Mesenchymal stem cell (in vitro differentiated cells and primary cell): ENCODE results near the gene GJD2. TPM values are rescaled to one million over a fixed set of nuclear protein-coding genes. Genes with fewer than 3 reads are reported as not detected.

Experiments used
- DNase-seq: peaks from one replicate; pipeline ENCODE4 v3.0.0-alpha.2; 2013
- H2AFZ ChIP-seq: one replicate; pipeline ENCODE4 v1.6.1; 2013; ENCODE audit warnings: low read depth, mild to moderate bottlenecking, control low read depth, inconsistent platforms, low read length, moderate library complexity
- H2AK5ac ChIP-seq: 2 replicates; pipeline ENCODE4 v1.6.1; 2013; ENCODE audit warnings: low read length, moderate library complexity, mild to moderate bottlenecking, inconsistent platforms; ENCODE audit not compliant: severe bottlenecking
- H2BK120ac ChIP-seq: one replicate; pipeline ENCODE4 v1.6.1; 2013; ENCODE audit warnings: low read depth, mild to moderate bottlenecking, inconsistent platforms, low read length, moderate library complexity
- H2BK12ac ChIP-seq, 2 experiments: one replicate each; pipeline ENCODE4 v1.6.1; 2013; ENCODE audit warnings: inconsistent platforms in 2 of 2, low read length in 2 of 2, mild to moderate bottlenecking in 2 of 2, moderate library complexity in 2 of 2, control low read depth in 1 of 2
- H2BK15ac ChIP-seq: one replicate; pipeline ENCODE4 v1.6.1; 2013; ENCODE audit warnings: mild to moderate bottlenecking, low read depth, inconsistent platforms; ENCODE audit not compliant: poor library complexity, severe bottlenecking
- H2BK5ac ChIP-seq: 2 replicates; pipeline ENCODE4 v1.6.1; 2013; ENCODE audit warnings: low read depth, mild to moderate bottlenecking, low read length, control low read depth, inconsistent platforms; ENCODE audit not compliant: poor library complexity, severe bottlenecking
- H3K14ac ChIP-seq, 2 experiments: one replicate each; pipeline ENCODE4 v1.6.1; 2013; ENCODE audit warnings: inconsistent platforms in 2 of 2, low read length in 2 of 2, control low read depth in 1 of 2, mild to moderate bottlenecking in 1 of 2, moderate library complexity in 1 of 2
- H3K18ac ChIP-seq, 2 experiments: one replicate each; pipeline ENCODE4 v1.6.1; 2013; ENCODE audit warnings: inconsistent platforms in 2 of 2, low read length in 2 of 2, control low read depth in 1 of 2, low read depth in 1 of 2, mild to moderate bottlenecking in 1 of 2
- H3K23ac ChIP-seq, 2 experiments: one replicate each; pipeline ENCODE4 v1.6.1; 2013; ENCODE audit warnings: inconsistent platforms in 2 of 2, low read length in 2 of 2, mild to moderate bottlenecking in 2 of 2, moderate library complexity in 2 of 2, control low read depth in 1 of 2
- H3K27ac ChIP-seq: 2 replicates; pipeline ENCODE4 v1.5.1; 2013; ENCODE audit warnings: mild to moderate bottlenecking, moderate library complexity, low read length, control low read depth, inconsistent platforms; ENCODE audit not compliant: poor library complexity, severe bottlenecking
- H3K27me3 ChIP-seq, 2 experiments: 2 replicates each; pipeline versions ENCODE4 v1.6.1 to v1.7.0; 2013; ENCODE audit warnings: low read length in 2 of 2, mild to moderate bottlenecking in 2 of 2, moderate library complexity in 2 of 2, control low read depth in 1 of 2, inconsistent platforms in 1 of 2; ENCODE audit not compliant: control insufficient read depth in 1 of 2, insufficient read depth in 1 of 2
- H3K36me3 ChIP-seq, 2 experiments: 2 replicates each; pipeline versions ENCODE4 v1.6.1 to v1.7.0; 2013; ENCODE audit warnings: low read length in 2 of 2, control low read depth in 1 of 2, inconsistent platforms in 1 of 2, low read depth in 1 of 2, mild to moderate bottlenecking in 1 of 2; ENCODE audit not compliant: insufficient read depth in 2 of 2, control insufficient read depth in 1 of 2
- H3K4ac ChIP-seq, 2 experiments: one replicate each; pipeline ENCODE4 v1.6.1; 2013; ENCODE audit warnings: inconsistent platforms in 2 of 2, low read length in 2 of 2, mild to moderate bottlenecking in 2 of 2, moderate library complexity in 2 of 2, control low read depth in 1 of 2, low read depth in 1 of 2
- H3K4me1 ChIP-seq: 2 replicates; pipeline ENCODE4 v1.6.1; 2013; ENCODE audit warnings: low read depth, low read length, control low read depth; ENCODE audit not compliant: control insufficient read depth, insufficient read depth
- H3K4me2 ChIP-seq: 2 replicates; pipeline ENCODE4 v1.6.1; 2013; ENCODE audit warnings: low read length, mild to moderate bottlenecking, inconsistent platforms; ENCODE audit not compliant: poor library complexity, severe bottlenecking
- H3K4me3 ChIP-seq, 2 experiments: 2 replicates each; pipeline versions ENCODE4 v1.5.1 to v1.7.0; 2013; ENCODE audit warnings: low read length in 2 of 2, mild to moderate bottlenecking in 2 of 2, control low read depth in 1 of 2, low read depth in 1 of 2; ENCODE audit not compliant: insufficient read depth in 1 of 2
- H3K79me1 ChIP-seq: replicated peaks from 2 replicates; pipeline ENCODE4 v1.6.1; 2013; ENCODE audit warnings: mild to moderate bottlenecking, control low read depth, low read length, inconsistent platforms; ENCODE audit not compliant: poor library complexity, severe bottlenecking
- H3K9ac ChIP-seq: 2 replicates; pipeline ENCODE4 v1.7.0; 2013; ENCODE audit warnings: mild to moderate bottlenecking, low read length, moderate library complexity
- H3K9me3 ChIP-seq: 2 replicates; pipeline ENCODE4 v1.7.0; 2013; ENCODE audit warnings: mild to moderate bottlenecking, low read length; ENCODE audit not compliant: control insufficient read depth
- H4K8ac ChIP-seq: one replicate; pipeline ENCODE4 v1.6.1; 2013; ENCODE audit warnings: inconsistent platforms, mild to moderate bottlenecking, low read length, moderate library complexity
- H4K91ac ChIP-seq: one replicate; pipeline ENCODE4 v1.6.1; 2013; ENCODE audit warnings: mild to moderate bottlenecking, low read length, inconsistent platforms
- WGBS: methylation state at CpG from one replicate; pipeline ENCODE4 v1.1.7; 2013; ENCODE audit warnings: mixed read lengths; 5-methylcytosine and 5-hydroxymethylcytosine counted together
- polyA plus RNA-seq, 2 experiments: library from polyadenylated mRNA; stranded (reverse); fragments of 200-250 nt; gene quantifications; one replicate each; pipeline ENCODE4 v1.2.3, GENCODE V29; 2013

GJD2 gene
- not detected for polyA plus RNA-seq (2013, experiment 1 of 2)
- polyA plus RNA-seq (2013, experiment 2 of 2): not detected

- H3K4me1 ChIP-seq: peaks cover 10% of the 10 kb centered on the region
- H2AK5ac ChIP-seq: no peak within 1 kb of the TSS
- no peak within 1 kb of the TSS for H2BK120ac ChIP-seq
- no peak within 1 kb of the TSS for H4K91ac ChIP-seq
- H2BK15ac ChIP-seq: peak within 1 kb of the TSS; percentile 18
- no peak within 1 kb of the TSS for H3K14ac ChIP-seq
- H3K4me3 ChIP-seq: no peak within 1 kb of the TSS
- no peak within 1 kb of the TSS for H2AFZ ChIP-seq
- H3K36me3 ChIP-seq: no peaks in the 10 kb centered on the region
- no peaks in the 10 kb centered on the region for H3K79me1 ChIP-seq
- H3K9me3 ChIP-seq: peaks cover 2% of the 10 kb centered on the region
- H3K27me3 ChIP-seq: peaks cover 59 to 77% of the 10 kb centered on the region in 2 experiments
- peak within 1 kb of the TSS; percentile 66 for H3K4me2 ChIP-seq
- H3K18ac ChIP-seq: no peak within 1 kb of the TSS
- 1% methylated on average over 54 of the region's 81 CpGs for WGBS
- no peak within 1 kb of the TSS for H2BK12ac ChIP-seq
- H3K27ac ChIP-seq: no peak within 1 kb of the TSS
- DNase-seq: no peak
- no peak within 1 kb of the TSS for H3K9ac ChIP-seq
- H3K23ac ChIP-seq: no peak within 1 kb of the TSS
- H3K4ac ChIP-seq: no peak within 1 kb of the TSS
- H2BK5ac ChIP-seq: no peak within 1 kb of the TSS
- H4K8ac ChIP-seq: no peak within 1 kb of the TSS
Measured at GRCh38 chr15:34754674-34755418, at the start of gene GJD2. Gene GJD2, minus strand, starts transcription at chr15:34754998. Its CDS starts 510 bp downstream, at chr15:34754488.

- whole genome bisulfite sequencing: 92% methylated on average over 2 of the region's 2 CpGs
- no peak overlapping the region for H3K18ac ChIP-seq
- no peak overlapping the region for H4K91ac ChIP-seq
- no peak overlapping the region for H2AK5ac ChIP-seq
- no peak overlapping the region for H2BK5ac ChIP-seq
- no peaks in the 10 kb centered on the region for H3K79me1 ChIP-seq
- H3K27ac ChIP-seq: no peak overlapping the region
- no peak overlapping the region for H2BK15ac ChIP-seq
- H3K4me1 ChIP-seq: no peaks in the 10 kb centered on the region
- H3K9ac ChIP-seq: no peak overlapping the region
- H3K4me2 ChIP-seq: no peak overlapping the region
- no peak overlapping the region for H3K23ac ChIP-seq
- peaks cover 5 to 11% of the 10 kb centered on the region in 2 experiments for H3K27me3 ChIP-seq
- no peaks in the 10 kb centered on the region for H3K36me3 ChIP-seq
- no peak overlapping the region for H3K14ac ChIP-seq
- H3K4ac ChIP-seq: no peak overlapping the region
- DNase-seq: no peak
- no peak overlapping the region for H2BK12ac ChIP-seq
- H2AFZ ChIP-seq: no peak overlapping the region
- H4K8ac ChIP-seq: no peak overlapping the region
- no peaks in the 10 kb centered on the region for H3K9me3 ChIP-seq
- no peak overlapping the region for H2BK120ac ChIP-seq
- no peak overlapping the region for H3K4me3 ChIP-seq
Measured at GRCh38 chr15:34804113-34804512, 49.3 kb upstream of the GJD2 start.

- no peak overlapping the region for H2BK120ac ChIP-seq
- H3K9ac ChIP-seq: no peak overlapping the region
- H3K4me2 ChIP-seq: no peak overlapping the region
- no peak overlapping the region for H3K27ac ChIP-seq
- no peak overlapping the region for H2BK5ac ChIP-seq
- no peak overlapping the region for H2BK12ac ChIP-seq
- 95% methylated on average over 5 of the region's 7 CpGs for WGBS
- H3K14ac ChIP-seq: no peak overlapping the region
- H4K8ac ChIP-seq: no peak overlapping the region
- H2BK15ac ChIP-seq: no peak overlapping the region
- no peak overlapping the region for H3K4me3 ChIP-seq
- H3K4ac ChIP-seq: no peak overlapping the region
- H3K79me1 ChIP-seq: no peaks in the 10 kb centered on the region
- H2AK5ac ChIP-seq: no peak overlapping the region
- H3K18ac ChIP-seq: no peak overlapping the region
- peaks cover 13 to 14% of the 10 kb centered on the region in 2 experiments for H3K27me3 ChIP-seq
- no peaks in the 10 kb centered on the region for H3K9me3 ChIP-seq
- no peak overlapping the region for H3K23ac ChIP-seq
- H2AFZ ChIP-seq: no peak overlapping the region
- no peak overlapping the region for H4K91ac ChIP-seq
- H3K4me1 ChIP-seq: no peaks in the 10 kb centered on the region
- no peak for DNase-seq
- no peaks in the 10 kb centered on the region for H3K36me3 ChIP-seq
Measured at GRCh38 chr15:34802803-34803750, 48.3 kb upstream of the GJD2 start.

GRCh38 chr15:34802371-34802770, 47.6 kb upstream of the GJD2 start:
- Histone ChIP-seq H3K4me2 (no peak overlapping the region), H3K4me3 (no peak overlapping the region), H2BK12ac (no peak overlapping the region), H3K36me3 (no peaks in the 10 kb centered on the region), H3K4ac (no peak overlapping the region), H3K9ac (no peak overlapping the region), H3K23ac (no peak overlapping the region), H2AK5ac (no peak overlapping the region), H4K8ac (no peak overlapping the region), H3K4me1 (no peaks in the 10 kb centered on the region), H2AFZ (no peak overlapping the region), H3K18ac (no peak overlapping the region), H3K27me3 (peaks cover 17 to 19% of the 10 kb centered on the region in 2 experiments), H3K9me3 (no peaks in the 10 kb centered on the region), H3K14ac (no peak overlapping the region), H2BK120ac (no peak overlapping the region), H2BK15ac (no peak overlapping the region), H2BK5ac (no peak overlapping the region), H3K27ac (no peak overlapping the region), H4K91ac (no peak overlapping the region), H3K79me1 (no peaks in the 10 kb centered on the region)
- DNase-seq: no peak
- WGBS: 89% methylated on average over 1 of the region's 1 CpG
